AG09309 (cell line): Measurements from ENCODE around the gene IGDCC3.

Source experiments
- DNase-seq: peaks from one replicate; pipeline ENCODE4 v3.0.0-alpha.2; 2010; ENCODE audit warnings: low read depth
- H3K4me3 ChIP-seq: 2 replicates; pipeline ENCODE4 v1.5.1; 2011; ENCODE audit warnings: mild to moderate bottlenecking, low read depth, low read length, moderate library complexity; ENCODE audit not compliant: control insufficient read depth
- TF ChIP-seq, protein P1 (sequence below): IDR thresholded peaks from 2 replicates; pipeline ENCODE4 v1.5.1; 2011; ENCODE audit warnings: mild to moderate bottlenecking, low read depth, low read length, inconsistent platforms; ENCODE audit not compliant: insufficient read depth, control insufficient read depth; ENCODE audit errors: missing control alignments

The IGDCC3 gene

GRCh38 chr15:65369212-65369547, 8.6 kb downstream of the IGDCC3 start:
- TF ChIP-seq, protein P1, sequence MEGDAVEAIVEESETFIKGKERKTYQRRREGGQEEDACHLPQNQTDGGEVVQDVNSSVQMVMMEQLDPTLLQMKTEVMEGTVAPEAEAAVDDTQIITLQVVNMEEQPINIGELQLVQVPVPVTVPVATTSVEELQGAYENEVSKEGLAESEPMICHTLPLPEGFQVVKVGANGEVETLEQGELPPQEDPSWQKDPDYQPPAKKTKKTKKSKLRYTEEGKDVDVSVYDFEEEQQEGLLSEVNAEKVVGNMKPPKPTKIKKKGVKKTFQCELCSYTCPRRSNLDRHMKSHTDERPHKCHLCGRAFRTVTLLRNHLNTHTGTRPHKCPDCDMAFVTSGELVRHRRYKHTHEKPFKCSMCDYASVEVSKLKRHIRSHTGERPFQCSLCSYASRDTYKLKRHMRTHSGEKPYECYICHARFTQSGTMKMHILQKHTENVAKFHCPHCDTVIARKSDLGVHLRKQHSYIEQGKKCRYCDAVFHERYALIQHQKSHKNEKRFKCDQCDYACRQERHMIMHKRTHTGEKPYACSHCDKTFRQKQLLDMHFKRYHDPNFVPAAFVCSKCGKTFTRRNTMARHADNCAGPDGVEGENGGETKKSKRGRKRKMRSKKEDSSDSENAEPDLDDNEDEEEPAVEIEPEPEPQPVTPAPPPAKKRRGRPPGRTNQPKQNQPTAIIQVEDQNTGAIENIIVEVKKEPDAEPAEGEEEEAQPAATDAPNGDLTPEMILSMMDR: no peak
- no peak for DNase-seq
- no peak overlapping the region for H3K4me3 ChIP-seq

DNA sequence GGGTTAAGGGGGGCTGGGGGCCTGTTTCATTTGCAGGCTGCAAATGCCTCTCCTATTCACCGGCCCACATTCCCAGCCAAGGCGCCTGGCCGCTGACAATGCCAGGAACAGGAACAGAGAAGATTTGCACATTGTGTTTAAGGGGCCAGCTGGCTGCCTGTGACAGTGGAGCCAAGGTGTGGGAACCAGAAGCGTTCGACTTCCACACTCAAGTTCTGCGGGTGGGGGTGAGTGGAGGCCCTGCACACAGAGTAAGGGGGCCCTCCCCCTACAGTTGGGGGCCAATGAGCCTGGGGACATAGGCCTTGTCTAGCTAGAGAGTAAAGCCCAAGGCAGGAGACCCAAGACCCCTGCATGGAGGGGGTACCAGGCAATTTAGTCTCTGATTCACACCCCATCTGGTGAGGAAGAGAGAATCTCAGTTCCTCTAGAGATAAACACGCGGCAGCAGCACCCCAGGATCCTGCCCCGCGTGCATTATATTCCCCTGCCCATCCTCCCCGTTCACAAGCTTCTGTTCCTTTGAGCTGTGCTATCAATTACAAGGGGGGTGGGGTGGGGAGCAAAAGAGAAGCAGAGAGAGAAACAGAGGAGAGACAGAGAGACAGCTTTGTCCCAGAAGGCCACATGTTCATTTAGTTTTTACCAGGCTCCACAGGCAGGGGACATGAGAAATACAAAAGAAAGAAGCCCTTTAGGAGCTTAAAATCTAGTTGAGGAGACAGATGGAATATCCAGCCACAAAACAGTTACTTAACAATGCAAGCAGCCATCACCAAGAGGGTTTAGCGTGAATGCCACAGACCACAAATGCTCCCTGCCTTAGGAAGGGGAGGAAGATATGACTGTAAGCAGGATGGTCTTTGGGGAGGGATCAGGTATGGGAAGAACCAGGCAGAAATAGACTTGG, 9.2 kb downstream of the IGDCC3 start:
- TF ChIP-seq, protein P1: no peak
- H3K4me3 ChIP-seq: no peak overlapping the region
- DNase-seq: no peak

DNA sequence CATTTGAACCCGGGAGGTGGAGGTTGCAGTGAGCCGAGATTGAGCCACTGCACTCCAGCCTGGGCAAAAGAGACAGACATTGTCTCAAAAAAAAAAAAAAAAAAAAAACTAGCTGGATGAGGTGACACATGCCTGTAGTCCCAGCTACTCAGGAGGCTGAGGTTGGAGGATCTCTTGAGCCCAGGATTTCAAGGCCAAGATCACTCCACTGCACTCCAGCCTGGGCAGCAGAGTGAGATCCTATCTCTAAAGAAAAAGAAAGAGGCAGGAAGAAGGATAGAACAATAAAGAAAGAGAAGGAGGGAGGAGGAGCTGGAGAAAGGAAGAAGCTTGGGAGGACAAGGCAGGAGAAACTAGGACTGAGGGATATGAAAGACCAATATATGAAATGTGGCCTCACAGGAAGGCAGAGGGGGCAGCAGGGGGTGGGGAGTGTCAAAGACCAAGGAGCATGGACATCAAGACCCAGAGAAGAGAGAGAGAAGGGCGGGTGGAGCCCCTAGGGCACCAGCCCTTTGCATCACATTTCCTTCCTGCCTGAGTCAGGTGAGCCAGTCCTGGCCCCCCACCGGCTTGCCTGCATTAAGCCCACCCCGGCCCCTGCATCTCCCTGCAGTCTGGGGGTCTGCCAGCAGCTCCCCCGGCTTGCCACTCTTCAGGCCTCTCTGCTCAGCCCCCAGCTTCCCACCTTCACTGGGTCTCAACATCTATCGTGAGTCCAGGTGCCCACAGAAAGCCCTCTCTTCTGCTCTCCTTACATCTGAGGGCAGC, 11.5 kb downstream of the IGDCC3 start:
- no peak overlapping the region for H3K4me3 ChIP-seq
- TF ChIP-seq, protein P1: no peak
- DNase-seq: no peak

DNA sequence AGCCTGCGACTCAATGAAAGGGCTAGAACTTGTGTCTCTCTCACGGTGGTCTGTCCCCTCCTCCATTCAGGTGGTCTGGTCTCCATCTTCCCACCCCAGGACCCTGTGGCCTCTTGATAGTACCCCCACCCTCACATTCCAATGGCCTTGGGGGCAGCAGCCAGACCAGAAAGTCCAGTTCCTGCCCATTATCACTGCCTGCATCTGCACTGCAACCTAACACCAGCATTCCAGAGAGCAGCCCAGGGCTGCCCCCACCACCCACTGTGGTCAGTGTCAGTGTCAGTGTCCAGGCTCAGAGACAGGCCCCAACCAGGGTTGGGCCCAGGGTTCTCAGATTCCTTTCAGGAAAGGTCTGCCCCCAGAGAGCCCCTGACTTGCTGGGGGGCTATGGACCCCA, 12.6 kb downstream of the IGDCC3 start:
- TF ChIP-seq, protein P1: no peak
- no peak for DNase-seq

GRCh38 chr15:65363766-65364165, 14.0 kb downstream of the IGDCC3 start:
- no peak for DNase-seq
- no peak overlapping the region for H3K4me3 ChIP-seq
- TF ChIP-seq, protein P1: no peak

More for the DNA sequence above, 12.6 kb downstream of the IGDCC3 start:
- H3K4me3 ChIP-seq: no peak overlapping the region

- TF ChIP-seq, protein P1: no peak
- H3K4me3 ChIP-seq: no peak overlapping the region
- DNase-seq: no peak
Measured at GRCh38 chr15:65363306-65363705, 14.5 kb downstream of the IGDCC3 start.
